PC-3 (cell line): ENCODE data around the gene WHRN.

Experiments used
- CTCF ChIP-seq: fragments of 300-600 bp; sonication (generic); conservative IDR thresholded peaks from 2 replicates; pipeline ENCODE4 v1.5.1; 2017; ENCODE audit warnings: antibody characterized with exemption, low read depth, mild to moderate bottlenecking, low read length
- EZH2 ChIP-seq: fragments of 300-600 bp; sonication (generic); IDR thresholded peaks from one replicate; pipeline ENCODE4 v1.6.1; 2017; ENCODE audit warnings: antibody characterized with exemption, mild to moderate bottlenecking, low read length; ENCODE audit not compliant: unreplicated experiment
- EZH2phosphoT487 ChIP-seq: fragments of 300-600 bp; sonication (generic); IDR thresholded peaks from 2 replicates; pipeline ENCODE4 v1.6.1; 2018; ENCODE audit warnings: mild to moderate bottlenecking, antibody characterized with exemption, low read length, borderline replicate concordance

DNA sequence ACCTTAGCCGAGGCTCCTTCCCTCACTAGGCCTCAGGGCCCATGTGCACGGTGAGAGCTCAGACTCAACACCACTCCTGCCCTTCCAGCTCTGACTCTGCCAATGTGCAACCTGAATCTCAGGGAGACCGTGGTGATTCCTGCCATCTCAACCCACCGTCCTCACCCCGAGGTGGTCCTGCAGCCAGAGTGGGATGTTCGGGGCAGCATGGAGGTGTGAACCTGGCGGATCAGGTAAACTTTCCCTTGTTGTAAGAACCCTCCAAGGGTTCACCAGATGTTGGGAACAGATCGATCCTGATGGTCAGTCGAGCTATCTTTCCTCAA is 117.0 kb downstream of the WHRN start:
- TF ChIP-seq CTCF = no peak
- TF ChIP-seq EZH2 = no peak
- no peak for TF ChIP-seq EZH2phosphoT487
